Peyer's patch (tissue), 4 donors: ENCODE measurements around the gene ZNF562. TPM values are rescaled to one million over a fixed set of nuclear protein-coding genes. Genes with fewer than 3 reads are reported as not detected.

Source experiments
- DNase-seq, 3 donors: peaks; one replicate each; pipeline ENCODE4 v3.0.0-alpha.2; 2017 to 2019
- H3K27ac ChIP-seq, 4 donors: fragments of 200-600 bp; sonication (generic); one replicate each; pipeline ENCODE4 v1.5.1; 2016 to 2019
- H3K27me3 ChIP-seq, 2 donors: fragments of 200-600 bp; sonication (generic); one replicate each; pipeline ENCODE4 v1.5.1; 2019
- H3K36me3 ChIP-seq, 3 donors: fragments of 200-600 bp; sonication (generic); one replicate each; pipeline ENCODE4 v1.5.1; 2016 to 2019
- H3K4me1 ChIP-seq, 4 donors: fragments of 200-600 bp; sonication (generic); one replicate each; pipeline ENCODE4 v1.5.1; 2016 to 2019
- H3K4me3 ChIP-seq, 4 donors: fragments of 200-600 bp; sonication (generic); 1 replicate in 3 of 4; 2 replicates in 1 of 4; pipeline ENCODE4 v1.5.1; 2016 to 2019; ENCODE audit warnings: mild to moderate bottlenecking in 1 of 4
- H3K9me3 ChIP-seq, 4 donors: fragments of 200-600 bp; sonication (generic); one replicate each; pipeline ENCODE4 v1.5.1; 2016 to 2019; ENCODE audit warnings: mild to moderate bottlenecking in 1 of 4
- POLR2A ChIP-seq, 2 donors: fragments of 450-650 bp; IDR thresholded peaks; one replicate each; pipeline ENCODE4 v1.5.1; 2017; ENCODE audit warnings: antibody characterized with exemption in 2 of 2, mild to moderate bottlenecking in 2 of 2, moderate library complexity in 2 of 2
- total RNA-seq, 4 donors: library from RNA; depleted of rRNA; stranded (reverse); fragments of >200 nt; gene quantifications; one replicate each; pipeline ENCODE4 v1.1.0, GENCODE V29; 2016
- TF ChIP-seq, protein P1 (sequence below), 6 experiments: fragments of 450-650 bp in 4 of 6; fragments of 200-600 bp in 2 of 6; sonication (generic) in 1 of 6; IDR thresholded peaks; one replicate each; pipeline ENCODE4 v1.5.1; 2017 to 2019; ENCODE audit warnings: antibody characterized with exemption in 6 of 6, mild to moderate bottlenecking in 3 of 6, moderate library complexity in 1 of 6

Gene ZNF562
- total RNA-seq, 4 donors from 2014 or later, result 14.9 to 38.8 (median 25.9) TPM

- DNase-seq, result no peak
- H3K36me3 ChIP-seq, result peaks cover 0 to 36% (median 0%) of the 10 kb centered on the region in 3 donors
- TF ChIP-seq, protein P1, sequence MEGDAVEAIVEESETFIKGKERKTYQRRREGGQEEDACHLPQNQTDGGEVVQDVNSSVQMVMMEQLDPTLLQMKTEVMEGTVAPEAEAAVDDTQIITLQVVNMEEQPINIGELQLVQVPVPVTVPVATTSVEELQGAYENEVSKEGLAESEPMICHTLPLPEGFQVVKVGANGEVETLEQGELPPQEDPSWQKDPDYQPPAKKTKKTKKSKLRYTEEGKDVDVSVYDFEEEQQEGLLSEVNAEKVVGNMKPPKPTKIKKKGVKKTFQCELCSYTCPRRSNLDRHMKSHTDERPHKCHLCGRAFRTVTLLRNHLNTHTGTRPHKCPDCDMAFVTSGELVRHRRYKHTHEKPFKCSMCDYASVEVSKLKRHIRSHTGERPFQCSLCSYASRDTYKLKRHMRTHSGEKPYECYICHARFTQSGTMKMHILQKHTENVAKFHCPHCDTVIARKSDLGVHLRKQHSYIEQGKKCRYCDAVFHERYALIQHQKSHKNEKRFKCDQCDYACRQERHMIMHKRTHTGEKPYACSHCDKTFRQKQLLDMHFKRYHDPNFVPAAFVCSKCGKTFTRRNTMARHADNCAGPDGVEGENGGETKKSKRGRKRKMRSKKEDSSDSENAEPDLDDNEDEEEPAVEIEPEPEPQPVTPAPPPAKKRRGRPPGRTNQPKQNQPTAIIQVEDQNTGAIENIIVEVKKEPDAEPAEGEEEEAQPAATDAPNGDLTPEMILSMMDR (IDR thresholded peaks at IDR 0.05), result no peak
- TF ChIP-seq POLR2A (IDR thresholded peaks at IDR 0.05), result no peak
These were observed 54.1 kb downstream of the ZNF562 start for GRCh38 chr19:9620842-9621155.

DNA sequence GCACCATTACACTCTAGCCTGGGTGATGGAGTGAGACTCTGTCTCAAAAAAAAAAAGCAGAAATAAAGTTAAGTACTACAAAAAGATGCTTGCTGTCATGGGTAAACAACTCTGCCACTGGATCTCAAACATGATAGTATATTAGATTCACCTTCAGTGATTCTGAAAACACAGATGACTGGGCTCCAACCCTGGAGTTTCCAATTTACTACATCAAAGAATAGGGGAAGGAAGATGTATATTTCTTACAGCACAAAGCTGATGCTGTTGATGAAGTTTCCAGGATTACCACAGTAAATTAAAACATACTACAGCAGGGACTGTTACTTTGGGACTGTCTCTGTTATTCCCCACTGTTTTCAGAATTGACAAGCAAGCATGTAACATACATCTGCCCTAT, 59.1 kb downstream of the ZNF562 start:
- DNase-seq, result no peak
- Histone ChIP-seq H3K36me3 (peaks cover 0 to 86% (median 14%) of the 10 kb centered on the region in 3 donors), H3K4me3 (no peak overlapping the region), H3K27me3 (no peaks in the 10 kb centered on the region), H3K9me3 (peaks cover 0 to 28% (median 9%) of the 10 kb centered on the region in 4 donors), H3K4me1 (peaks cover 0 to 9% (median 0%) of the 10 kb centered on the region in 4 donors), H3K27ac (no peak overlapping the region)
- TF ChIP-seq, protein P1 (IDR thresholded peaks at IDR 0.05), result no peak
- TF ChIP-seq POLR2A (IDR thresholded peaks at IDR 0.05), result no peak

More at GRCh38 chr19:9620842-9621155, 54.1 kb downstream of the ZNF562 start:
- H3K27ac ChIP-seq, result peak overlapping the region; percentile 85 to 90 (median 87)
- peak overlapping the region; percentile 57 to 94 (median 68) for H3K4me3 ChIP-seq
- no peaks in the 10 kb centered on the region for H3K9me3 ChIP-seq
- no peaks in the 10 kb centered on the region for H3K27me3 ChIP-seq
- peaks cover 0 to 14% (median 2%) of the 10 kb centered on the region in 4 donors for H3K4me1 ChIP-seq

DNA sequence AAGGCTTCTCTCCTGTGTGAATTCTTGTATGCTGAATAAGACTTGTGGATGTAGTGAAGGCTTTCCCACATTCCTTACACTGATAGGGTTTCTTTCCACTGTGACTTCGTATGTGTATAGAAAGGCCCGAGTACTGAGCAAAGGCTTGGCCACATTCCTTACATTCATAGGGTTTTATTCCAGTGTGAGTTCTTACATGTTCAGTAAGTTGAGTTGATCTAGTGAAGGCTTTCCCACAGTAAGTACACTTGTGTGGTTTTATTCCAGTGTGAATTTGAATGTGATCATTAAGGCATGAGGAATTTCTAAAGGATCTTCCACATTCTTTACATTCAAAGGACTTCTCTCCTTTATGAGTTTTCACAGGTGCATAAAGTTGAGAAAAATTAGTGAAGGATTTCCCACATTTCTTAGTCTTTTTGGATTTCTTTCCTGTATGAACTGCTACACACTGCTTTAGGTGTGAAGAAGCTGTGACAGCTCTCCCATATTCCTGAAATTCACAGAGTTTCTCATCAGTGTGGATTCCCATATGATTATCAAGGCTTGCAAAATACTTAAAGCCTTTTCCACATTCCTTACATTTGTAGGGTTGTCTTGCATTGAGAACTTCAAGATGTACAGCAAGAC, 64.3 kb downstream of the ZNF562 start:
- TF ChIP-seq, protein P1 (IDR thresholded peaks at IDR 0.05), result no peak
- no peak for TF ChIP-seq POLR2A (IDR thresholded peaks at IDR 0.05)
- H3K4me1 ChIP-seq, result no peaks in the 10 kb centered on the region
- no peak overlapping the region for H3K27ac ChIP-seq
- H3K9me3 ChIP-seq, result peaks cover 0 to 62% (median 15%) of the 10 kb centered on the region in 4 donors
- H3K27me3 ChIP-seq, result no peaks in the 10 kb centered on the region
- H3K4me3 ChIP-seq, result no peak overlapping the region
- H3K36me3 ChIP-seq, result peaks cover 0 to 74% (median 14%) of the 10 kb centered on the region in 3 donors
- no peak for DNase-seq

- peaks cover 0 to 58% (median 14%) of the 10 kb centered on the region in 3 donors for H3K36me3 ChIP-seq
- no peak for DNase-seq
- H3K4me3 ChIP-seq, result no peak overlapping the region
- H3K9me3 ChIP-seq, result peaks cover 0 to 67% (median 15%) of the 10 kb centered on the region in 4 donors
- H3K27me3 ChIP-seq, result no peaks in the 10 kb centered on the region
- H3K27ac ChIP-seq, result no peak overlapping the region
- no peaks in the 10 kb centered on the region for H3K4me1 ChIP-seq
- no peak for TF ChIP-seq POLR2A (IDR thresholded peaks at IDR 0.05)
- TF ChIP-seq, protein P1 (IDR thresholded peaks at IDR 0.05), result no peak
These were observed 66.0 kb downstream of the ZNF562 start for GRCh38 chr19:9608912-9609311.

DNA sequence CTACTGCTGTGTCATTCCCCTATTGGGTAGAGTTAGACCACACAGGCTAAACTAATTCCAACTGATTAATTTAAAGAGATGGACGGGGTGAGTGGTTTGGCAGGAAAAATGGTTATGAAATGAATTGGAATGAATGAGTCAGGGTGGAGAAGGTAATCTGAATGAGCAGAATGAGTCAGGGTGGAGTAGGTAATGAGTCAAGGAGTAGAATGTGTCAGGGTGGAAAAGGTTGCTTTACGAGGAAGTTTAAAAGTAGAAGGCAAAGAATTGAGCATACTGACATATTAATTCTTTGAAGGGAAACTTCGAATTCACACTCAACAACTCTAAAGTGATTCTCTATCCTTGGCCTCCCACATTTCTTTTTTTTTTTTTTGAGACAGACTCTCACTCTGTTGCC, 77.9 kb downstream of the ZNF562 start:
- Histone ChIP-seq H3K27me3 (no peaks in the 10 kb centered on the region), H3K36me3 (no peaks in the 10 kb centered on the region), H3K4me3 (no peak overlapping the region), H3K4me1 (no peaks in the 10 kb centered on the region), H3K27ac (no peak overlapping the region), H3K9me3 (peaks cover 0 to 16% (median 5%) of the 10 kb centered on the region in 4 donors)
- TF ChIP-seq, protein P1 (IDR thresholded peaks at IDR 0.05), result no peak
- TF ChIP-seq POLR2A (IDR thresholded peaks at IDR 0.05), result no peak
- no peak for DNase-seq

Other genes with a start within 250 kb of the ZNF562 start
- 10 to 100 TPM; 21.9 to 57.9 (median 42.4) TPM for gene ZNF266, start 239.5 kb downstream of the ZNF562 start, total RNA-seq
- gene ZNF560, start 176.5 kb downstream of the ZNF562 start, total RNA-seq, result not detected
- 10 to 100 TPM in 1 of 4 donors, 1 to 10 TPM in 3; 3.5 to 14.0 (median 5.7) TPM for gene ZNF426, start 136.5 kb downstream of the ZNF562 start, total RNA-seq
- 10 to 100 TPM; 10.7 to 30.5 (median 19.7) TPM for gene ZNF121, start 90.6 kb downstream of the ZNF562 start, total RNA-seq
- gene ZNF561, start 53.9 kb downstream of the ZNF562 start, total RNA-seq, result 10 to 100 TPM; 20.0 to 52.0 (median 26.3) TPM
- 10 to 100 TPM in 3 of 4 donors, 1 to 10 TPM in 1; 6.8 to 20.6 (median 14.8) TPM for gene ZNF846, start 93.6 kb upstream of the ZNF562 start, total RNA-seq
- 10 to 100 TPM; 39.8 to 87.9 (median 70.8) TPM for gene FBXL12, start 144.0 kb upstream of the ZNF562 start, total RNA-seq
- gene UBL5, start 152.8 kb upstream of the ZNF562 start, total RNA-seq, result 100 to 1,000 TPM; 177 to 258 (median 207) TPM
- gene PIN1, start 160.2 kb upstream of the ZNF562 start, total RNA-seq, result 10 to 100 TPM; 35.7 to 89.1 (median 61.1) TPM